GM12891 (cell line): Measurements from ENCODE around the gene IL17A.

Source experiments
- PAX5 ChIP-seq: IDR thresholded peaks from 2 replicates; pipeline ENCODE4 v1.6.1; 2011; ENCODE audit warnings: low read length, moderate library complexity, mild to moderate bottlenecking; ENCODE audit not compliant: insufficient read depth, severe bottlenecking
- POLR2A ChIP-seq: IDR thresholded peaks from 2 replicates; pipeline ENCODE4 v1.6.1; 2011; ENCODE audit warnings: low read depth, low read length, control low read depth
- POLR2AphosphoS5 ChIP-seq: IDR thresholded peaks from 2 replicates; pipeline ENCODE4 v1.6.1; 2011; ENCODE audit warnings: low read depth, low read length, control low read depth
- SPI1 ChIP-seq: IDR thresholded peaks from 2 replicates; pipeline ENCODE4 v1.6.1; 2011; ENCODE audit warnings: low read depth, low read length, control low read depth
- TAF1 ChIP-seq: IDR thresholded peaks from 2 replicates; pipeline ENCODE4 v1.6.1; 2011; ENCODE audit warnings: low read depth, low read length, control low read depth

GRCh38 chr6:52221302-52221701 is 35.1 kb downstream of the IL17A start:
- TF ChIP-seq POLR2A (no peak), SPI1 (no peak), POLR2AphosphoS5 (no peak), TAF1 (no peak), PAX5 (no peak)
